ENCODE results near the gene DSC1.
"Not testable (repeated sequence)": the region's sequence is repeated elsewhere in the genome, so short reads cannot be mapped to it uniquely, and the experiment has no call there.

DSC1 gene

GRCh38 chr18:31203096-31203793 is 40.6 kb upstream of the DSC1 start:
- H3K9me3 ChIP-seq (ENCODE audit: control insufficient read depth, low read length) = no peaks in the 10 kb centered on the region
- no peak overlapping the region for H3K27ac ChIP-seq (ENCODE audit: low read depth, low read length, severe bottlenecking)
- peaks cover 17% of the 10 kb centered on the region for H3K4me1 ChIP-seq (ENCODE audit: control insufficient read depth, insufficient read depth, low read length, poor library complexity, severe bottlenecking)
- 79 to 87% methylated on average over 7 to 8 of the region's 9 CpGs for WGBS, 2 experiments (ENCODE audit: insufficient coverage in 2 of 2)
- H3K4me3 ChIP-seq (ENCODE audit: extremely low read depth, insufficient read depth, low read length, poor library complexity, severe bottlenecking) = no peak overlapping the region
- no peaks in the 10 kb centered on the region for H3K36me3 ChIP-seq (ENCODE audit: control insufficient read depth, insufficient read depth, low read length)

DNA sequence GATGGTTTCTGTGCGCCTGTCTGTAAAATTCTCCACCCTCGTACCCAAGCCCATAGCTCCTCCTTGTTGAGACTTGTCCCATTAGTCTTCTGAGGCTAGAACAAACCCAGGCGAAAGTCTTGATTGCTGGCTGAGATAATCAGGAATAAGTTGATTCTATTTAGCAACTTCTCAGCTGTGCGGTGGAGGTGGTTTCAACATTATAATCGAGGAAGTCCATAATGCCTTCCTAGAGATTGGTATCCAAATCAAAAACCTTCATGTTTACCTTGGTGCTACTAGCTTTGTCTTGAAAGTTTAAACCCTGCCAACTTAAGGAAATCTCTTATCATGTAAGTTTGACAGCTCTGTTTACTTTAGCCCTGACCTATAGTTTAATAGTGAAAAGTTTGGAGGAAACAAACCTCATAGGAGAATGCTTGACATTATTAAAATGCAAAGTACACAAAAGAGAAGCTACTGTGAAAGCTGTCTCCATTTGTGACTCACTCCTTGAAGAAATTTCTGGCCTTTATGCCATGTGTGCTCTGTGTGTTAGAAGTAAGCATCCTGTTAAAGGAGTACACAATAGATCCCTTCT is 36.6 kb upstream of the DSC1 start:
- Histone ChIP-seq H3K9me3 (ENCODE audit: control insufficient read depth, low read length) (no peaks in the 10 kb centered on the region), H3K27ac (ENCODE audit: low read depth, low read length, severe bottlenecking) (peak overlapping the region; percentile 31), H3K4me3 (ENCODE audit: extremely low read depth, insufficient read depth, low read length, poor library complexity, severe bottlenecking) (no peak overlapping the region), H3K4me1 (ENCODE audit: control insufficient read depth, insufficient read depth, low read length, poor library complexity, severe bottlenecking) (peaks cover 14% of the 10 kb centered on the region), H3K36me3 (ENCODE audit: control insufficient read depth, insufficient read depth, low read length) (no peaks in the 10 kb centered on the region)
- 96 to 100% methylated on average over 2 to 5 of the region's 5 CpGs for WGBS, 2 experiments (ENCODE audit: insufficient coverage in 2 of 2)

- Histone ChIP-seq H3K36me3 (ENCODE audit: control insufficient read depth, insufficient read depth, low read length) (no peaks in the 10 kb centered on the region), H3K4me1 (ENCODE audit: control insufficient read depth, insufficient read depth, low read length, poor library complexity, severe bottlenecking) (peaks cover 4% of the 10 kb centered on the region), H3K27ac (ENCODE audit: low read depth, low read length, severe bottlenecking) (no peak overlapping the region), H3K4me3 (ENCODE audit: extremely low read depth, insufficient read depth, low read length, poor library complexity, severe bottlenecking) (no peak overlapping the region), H3K9me3 (ENCODE audit: control insufficient read depth, low read length) (no peaks in the 10 kb centered on the region)
- 85 to 95% methylated on average over 2 of the region's 2 CpGs for WGBS, 2 experiments (ENCODE audit: insufficient coverage in 2 of 2)
Observed at GRCh38 chr18:31197676-31198075, 35.0 kb upstream of the DSC1 start.

GRCh38 chr18:31195063-31195462 is 32.4 kb upstream of the DSC1 start:
- Histone ChIP-seq H3K27ac (ENCODE audit: low read depth, low read length, severe bottlenecking) (no peak overlapping the region), H3K4me1 (ENCODE audit: control insufficient read depth, insufficient read depth, low read length, poor library complexity, severe bottlenecking) (peaks cover 4% of the 10 kb centered on the region), H3K4me3 (ENCODE audit: extremely low read depth, insufficient read depth, low read length, poor library complexity, severe bottlenecking) (no peak overlapping the region), H3K9me3 (ENCODE audit: control insufficient read depth, low read length) (no peaks in the 10 kb centered on the region), H3K36me3 (ENCODE audit: control insufficient read depth, insufficient read depth, low read length) (no peaks in the 10 kb centered on the region)
- WGBS, 2 experiments (ENCODE audit: insufficient coverage in 2 of 2) = 86 to 100% methylated on average over 1 of the region's 3 CpGs

DNA sequence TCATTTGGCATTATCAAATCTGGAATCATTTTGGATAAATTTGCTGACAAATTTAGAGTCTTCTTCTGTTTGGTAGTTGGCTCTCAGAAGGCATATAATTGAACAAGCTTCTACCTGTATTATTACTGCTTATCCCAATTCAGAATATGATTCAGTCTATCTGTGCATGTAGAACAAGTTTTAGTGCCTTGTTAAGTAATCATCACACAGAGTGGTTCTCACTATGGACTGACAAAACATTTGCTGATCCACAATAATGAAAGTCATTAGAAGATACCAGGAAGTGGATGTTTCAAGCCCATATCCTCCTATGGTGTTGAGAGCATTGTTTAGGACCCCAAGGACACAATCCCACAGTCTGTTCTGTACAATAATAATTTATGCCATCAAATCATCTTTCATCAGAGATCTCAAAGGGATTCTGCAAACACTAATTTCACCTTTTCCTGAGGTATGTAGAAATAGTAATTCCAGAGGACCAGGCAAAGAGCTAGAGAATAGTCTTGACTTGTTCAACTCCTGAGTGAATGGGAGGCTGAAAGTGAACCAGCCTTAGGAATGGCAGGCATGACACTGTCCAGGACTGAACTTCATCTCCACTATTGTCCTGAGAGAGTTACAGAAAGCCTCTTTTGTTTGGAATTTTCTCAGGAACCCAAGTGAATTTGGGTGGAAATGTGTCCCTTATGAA is 29.6 kb upstream of the DSC1 start:
- no peak overlapping the region for H3K27ac ChIP-seq (ENCODE audit: low read depth, low read length, severe bottlenecking)
- no peaks in the 10 kb centered on the region for H3K36me3 ChIP-seq (ENCODE audit: control insufficient read depth, insufficient read depth, low read length)
- no peaks in the 10 kb centered on the region for H3K4me1 ChIP-seq (ENCODE audit: control insufficient read depth, insufficient read depth, low read length, poor library complexity, severe bottlenecking)
- no peaks in the 10 kb centered on the region for H3K9me3 ChIP-seq (ENCODE audit: control insufficient read depth, low read length)
- H3K4me3 ChIP-seq (ENCODE audit: extremely low read depth, insufficient read depth, low read length, poor library complexity, severe bottlenecking) = no peak overlapping the region

DNA sequence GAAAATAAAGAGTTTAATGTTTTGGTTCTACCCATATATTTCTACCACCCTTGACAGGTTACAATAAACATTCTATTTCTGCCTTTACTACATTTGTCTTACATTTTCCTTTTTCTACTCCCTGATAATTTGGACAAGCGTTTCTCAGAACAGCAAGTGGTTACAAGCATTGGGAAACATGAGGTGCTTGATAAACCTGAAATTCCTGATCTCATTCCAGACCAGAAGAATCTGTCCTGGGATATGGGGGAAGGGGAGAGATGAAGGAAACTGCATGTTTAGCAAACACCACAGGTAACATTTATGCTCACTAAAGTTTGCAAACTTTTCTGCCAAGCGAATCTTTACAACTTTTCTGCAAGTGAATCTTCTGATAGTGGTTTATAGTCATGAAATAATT is 28.3 kb upstream of the DSC1 start:
- Histone ChIP-seq H3K36me3 (ENCODE audit: control insufficient read depth, insufficient read depth, low read length) (no peaks in the 10 kb centered on the region), H3K9me3 (ENCODE audit: control insufficient read depth, low read length) (no peaks in the 10 kb centered on the region), H3K4me3 (ENCODE audit: extremely low read depth, insufficient read depth, low read length, poor library complexity, severe bottlenecking) (no peak overlapping the region), H3K4me1 (ENCODE audit: control insufficient read depth, insufficient read depth, low read length, poor library complexity, severe bottlenecking) (no peaks in the 10 kb centered on the region), H3K27ac (ENCODE audit: low read depth, low read length, severe bottlenecking) (no peak overlapping the region)
- 67% methylated on average over 1 of the region's 2 CpGs; no CpG with 5 or more reads in 1 of the 2 experiments for WGBS, 2 experiments (ENCODE audit: insufficient coverage in 2 of 2)

- Histone ChIP-seq H3K4me3 (ENCODE audit: extremely low read depth, insufficient read depth, low read length, poor library complexity, severe bottlenecking) (no peak overlapping the region), H3K9me3 (ENCODE audit: control insufficient read depth, low read length) (no peaks in the 10 kb centered on the region), H3K36me3 (ENCODE audit: control insufficient read depth, insufficient read depth, low read length) (no peaks in the 10 kb centered on the region), H3K4me1 (ENCODE audit: control insufficient read depth, insufficient read depth, low read length, poor library complexity, severe bottlenecking) (no peaks in the 10 kb centered on the region), H3K27ac (ENCODE audit: low read depth, low read length, severe bottlenecking) (no peak overlapping the region)
- WGBS, 2 experiments (ENCODE audit: insufficient coverage in 2 of 2) = no CpG with 5 or more reads among the region's 2 CpGs
Observed at GRCh38 chr18:31189757-31190156, 27.1 kb upstream of the DSC1 start.

DNA sequence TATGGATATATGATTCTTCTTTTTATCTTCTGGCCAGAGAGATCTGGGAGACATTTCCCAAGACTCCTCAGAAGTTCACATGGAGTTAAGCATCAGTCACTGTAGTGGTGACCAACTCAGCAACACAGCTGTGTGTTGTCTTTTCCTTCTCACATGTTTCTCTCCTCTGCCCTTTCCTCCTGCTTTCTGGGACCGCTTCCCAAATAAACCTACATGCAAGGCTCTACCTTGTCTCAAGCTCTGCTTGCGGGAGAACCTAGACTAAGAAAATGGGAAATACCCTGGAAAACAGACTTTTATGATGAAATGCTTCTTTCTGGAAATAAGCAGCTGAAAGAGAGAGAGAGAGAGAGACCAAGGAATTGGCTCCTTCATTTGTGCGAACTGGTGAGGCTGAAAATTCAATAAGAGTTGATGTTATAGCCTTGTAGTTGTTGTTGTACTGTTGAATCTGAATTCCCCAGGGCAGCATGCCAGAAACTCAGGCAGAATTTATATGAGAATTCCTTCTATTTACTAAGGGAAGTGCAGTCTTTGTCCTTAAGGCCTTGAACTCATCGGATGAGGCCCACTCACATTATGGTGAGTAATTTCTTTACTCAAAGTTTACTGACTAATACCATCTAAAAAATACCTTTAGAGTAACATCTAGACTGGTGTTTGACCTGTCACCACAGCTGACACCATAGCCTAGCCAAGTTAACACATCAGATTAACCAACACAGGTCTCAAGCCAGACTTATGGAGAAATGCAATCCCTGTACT is 22.7 kb upstream of the DSC1 start:
- H3K4me1 ChIP-seq (ENCODE audit: control insufficient read depth, insufficient read depth, low read length, poor library complexity, severe bottlenecking) = no peaks in the 10 kb centered on the region
- no peaks in the 10 kb centered on the region for H3K36me3 ChIP-seq (ENCODE audit: control insufficient read depth, insufficient read depth, low read length)
- no peaks in the 10 kb centered on the region for H3K9me3 ChIP-seq (ENCODE audit: control insufficient read depth, low read length)
- no peak overlapping the region for H3K4me3 ChIP-seq (ENCODE audit: extremely low read depth, insufficient read depth, low read length, poor library complexity, severe bottlenecking)
- WGBS, 2 experiments (ENCODE audit: insufficient coverage in 2 of 2) = 65 to 75% methylated on average over 2 of the region's 4 CpGs
- no peak overlapping the region for H3K27ac ChIP-seq (ENCODE audit: low read depth, low read length, severe bottlenecking)

GRCh38 chr18:31183302-31183701 is 20.6 kb upstream of the DSC1 start:
- no peaks in the 10 kb centered on the region for H3K36me3 ChIP-seq (ENCODE audit: control insufficient read depth, insufficient read depth, low read length)
- no peaks in the 10 kb centered on the region for H3K9me3 ChIP-seq (ENCODE audit: control insufficient read depth, low read length)
- H3K4me1 ChIP-seq (ENCODE audit: control insufficient read depth, insufficient read depth, low read length, poor library complexity, severe bottlenecking) = no peaks in the 10 kb centered on the region
- H3K4me3 ChIP-seq (ENCODE audit: extremely low read depth, insufficient read depth, low read length, poor library complexity, severe bottlenecking) = no peak overlapping the region
- no CpG with 5 or more reads among the region's 2 CpGs for WGBS, 2 experiments (ENCODE audit: insufficient coverage in 2 of 2)
- H3K27ac ChIP-seq (ENCODE audit: low read depth, low read length, severe bottlenecking) = no peak overlapping the region

- not testable (repeated sequence) for H3K9me3 ChIP-seq (ENCODE audit: control insufficient read depth, low read length); H3K4me3 ChIP-seq (ENCODE audit: extremely low read depth, insufficient read depth, low read length, poor library complexity, severe bottlenecking); H3K27ac ChIP-seq (ENCODE audit: low read depth, low read length, severe bottlenecking); H3K4me1 ChIP-seq (ENCODE audit: control insufficient read depth, insufficient read depth, low read length, poor library complexity, severe bottlenecking); H3K36me3 ChIP-seq (ENCODE audit: control insufficient read depth, insufficient read depth, low read length)
- 85 to 100% methylated on average over 3 to 4 of the region's 6 CpGs for WGBS, 2 experiments (ENCODE audit: insufficient coverage in 2 of 2)
Observed at GRCh38 chr18:31177369-31177768, 14.7 kb upstream of the DSC1 start.

Measured in mesodermal cell (in vitro differentiated cells).